ENCODE data around the gene TADA2B. TPM values are rescaled to one million over a fixed set of nuclear protein-coding genes. Genes with fewer than 3 reads are reported as not detected.

The TADA2B gene
- total RNA-seq, 2 donors from 2014 or later, result 15.8 to 16.9 TPM

DNA sequence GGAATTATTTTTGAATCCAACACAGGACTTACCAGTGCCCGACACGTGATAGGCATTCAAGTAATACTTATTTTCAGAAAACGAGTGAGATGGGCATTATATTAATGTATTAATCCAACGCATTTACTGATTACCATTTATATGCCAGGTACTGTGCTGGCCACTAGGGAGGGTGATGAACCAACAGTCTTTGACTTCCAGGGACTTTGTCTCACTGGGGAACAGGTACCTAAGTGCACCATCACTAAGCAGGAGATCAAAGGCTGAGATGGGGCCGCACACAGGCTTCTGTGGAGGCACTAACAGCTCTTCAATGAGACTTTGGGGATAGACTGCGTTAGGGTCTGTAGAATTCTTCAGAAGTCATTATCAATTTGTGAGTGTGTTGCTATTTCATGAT, 5.7 kb upstream of the TADA2B start:
- DNase-seq (ENCODE audit: low spot score) (no peak), ATAC-seq (no peak)
- no peaks in the 10 kb centered on the region for H3K27me3 Mint-ChIP-seq
- no peak overlapping the region for H3K4me3 Mint-ChIP-seq
- H3K4me1 Mint-ChIP-seq (ENCODE audit: low read depth in 2 of 2), result peaks cover 8 to 11% of the 10 kb centered on the region in 2 donors
- H3K36me3 Mint-ChIP-seq, result no peaks in the 10 kb centered on the region
- H3K9me3 Mint-ChIP-seq, result no peaks in the 10 kb centered on the region
- no peak overlapping the region for H3K27ac Mint-ChIP-seq

DNA sequence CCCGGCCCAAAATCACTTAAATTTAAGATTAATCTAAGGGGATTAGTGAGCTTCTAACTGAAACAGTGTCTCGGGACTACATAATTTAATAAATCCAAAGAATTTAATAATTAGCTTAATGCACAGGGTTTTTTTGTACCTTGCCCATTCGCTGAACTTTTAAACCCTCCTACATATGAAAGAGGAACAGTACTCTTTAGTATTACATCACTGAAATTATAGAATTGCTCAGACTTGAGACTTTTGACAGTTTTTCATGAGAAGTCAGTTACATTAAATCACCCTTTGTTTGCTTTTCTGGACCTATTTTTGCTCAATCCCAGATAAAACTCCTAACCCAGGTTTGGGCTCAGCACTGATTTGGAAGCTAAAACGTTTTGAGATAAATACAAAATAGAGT, 2.4 kb upstream of the TADA2B start:
- ATAC-seq (no peak), DNase-seq (ENCODE audit: low spot score) (no peak)
- Mint-ChIP-seq H3K9me3 (no peaks in the 10 kb centered on the region), H3K27me3 (no peaks in the 10 kb centered on the region), H3K36me3 (no peaks in the 10 kb centered on the region), H3K4me1 (ENCODE audit: low read depth in 2 of 2) (peaks cover 24 to 32% of the 10 kb centered on the region in 2 donors), H3K27ac (no peak overlapping the region), H3K4me3 (no peak overlapping the region)

DNA sequence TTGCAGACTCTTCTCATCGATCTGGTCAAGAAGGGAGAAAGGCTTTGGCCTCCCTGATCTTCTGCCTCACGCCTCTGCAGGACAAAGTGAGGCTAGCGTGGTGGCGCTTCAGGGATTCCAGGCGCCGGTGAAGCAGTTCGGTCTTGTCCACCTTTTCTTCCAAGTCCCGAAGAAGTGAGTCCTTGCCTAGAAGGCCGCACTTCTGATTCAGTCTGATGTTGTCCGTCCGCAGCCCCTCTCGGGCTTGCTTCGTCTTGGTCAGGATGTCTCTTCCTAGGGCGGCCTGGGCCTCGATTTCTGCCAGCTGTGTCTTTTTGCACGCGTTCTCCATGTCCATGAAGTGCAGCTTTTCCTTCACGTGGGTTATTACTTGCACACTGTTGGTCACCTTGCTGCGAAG, 1.9 kb upstream of the TADA2B start:
- no peaks in the 10 kb centered on the region for H3K27me3 Mint-ChIP-seq
- H3K9me3 Mint-ChIP-seq, result no peaks in the 10 kb centered on the region
- ATAC-seq (no peak), DNase-seq (ENCODE audit: low spot score) (no peak)
- no peak overlapping the region for H3K4me3 Mint-ChIP-seq
- H3K4me1 Mint-ChIP-seq (ENCODE audit: low read depth in 2 of 2), result peaks cover 25 to 34% of the 10 kb centered on the region in 2 donors
- H3K36me3 Mint-ChIP-seq, result no peaks in the 10 kb centered on the region
- no peak overlapping the region for H3K27ac Mint-ChIP-seq

DNA sequence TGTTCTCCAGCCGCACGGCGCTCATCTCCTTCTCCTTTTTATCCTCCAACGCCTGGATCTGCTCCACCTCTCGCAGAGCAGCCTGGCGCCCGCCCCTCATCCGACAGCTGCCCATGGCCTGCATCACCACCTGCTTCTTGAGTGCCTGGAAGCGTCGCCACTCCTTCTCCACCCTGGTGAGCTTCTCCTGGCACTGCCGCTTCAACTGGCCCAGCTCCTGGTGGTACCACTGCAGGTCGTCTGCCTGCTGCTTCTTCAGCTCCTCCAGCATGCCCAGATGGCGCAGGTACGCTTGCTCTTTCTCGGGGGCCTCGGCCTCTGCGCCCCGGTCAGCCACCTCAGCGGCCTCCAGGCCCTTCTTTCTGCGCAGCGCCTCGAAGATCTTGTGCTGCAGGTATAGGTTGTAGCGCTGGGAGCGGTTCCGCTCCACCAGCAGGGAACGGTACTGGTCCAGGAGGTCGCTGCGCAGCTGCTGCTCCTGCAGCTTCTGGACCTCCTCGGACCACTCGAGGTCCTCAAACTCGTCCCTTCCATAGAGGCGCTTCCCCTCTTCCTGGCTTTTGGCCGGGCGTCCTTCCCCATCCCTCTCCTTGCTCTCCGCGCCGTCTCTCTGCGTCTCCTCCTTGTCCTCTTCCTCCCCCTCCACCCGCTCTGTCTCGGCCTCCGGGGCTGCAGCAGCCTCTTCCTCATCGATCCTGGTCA, 1.2 kb upstream of the TADA2B start:
- Mint-ChIP-seq H3K27me3 (no peaks in the 10 kb centered on the region), H3K4me1 (ENCODE audit: low read depth in 2 of 2) (peaks cover 31 to 42% of the 10 kb centered on the region in 2 donors), H3K4me3 (peak overlapping the region; percentile 84), H3K36me3 (no peaks in the 10 kb centered on the region), H3K9me3 (no peaks in the 10 kb centered on the region), H3K27ac (peak overlapping the region in 1 of 2 donors; percentile 70)
- DNase-seq (ENCODE audit: low spot score) (no peak), ATAC-seq (no peak)

DNA sequence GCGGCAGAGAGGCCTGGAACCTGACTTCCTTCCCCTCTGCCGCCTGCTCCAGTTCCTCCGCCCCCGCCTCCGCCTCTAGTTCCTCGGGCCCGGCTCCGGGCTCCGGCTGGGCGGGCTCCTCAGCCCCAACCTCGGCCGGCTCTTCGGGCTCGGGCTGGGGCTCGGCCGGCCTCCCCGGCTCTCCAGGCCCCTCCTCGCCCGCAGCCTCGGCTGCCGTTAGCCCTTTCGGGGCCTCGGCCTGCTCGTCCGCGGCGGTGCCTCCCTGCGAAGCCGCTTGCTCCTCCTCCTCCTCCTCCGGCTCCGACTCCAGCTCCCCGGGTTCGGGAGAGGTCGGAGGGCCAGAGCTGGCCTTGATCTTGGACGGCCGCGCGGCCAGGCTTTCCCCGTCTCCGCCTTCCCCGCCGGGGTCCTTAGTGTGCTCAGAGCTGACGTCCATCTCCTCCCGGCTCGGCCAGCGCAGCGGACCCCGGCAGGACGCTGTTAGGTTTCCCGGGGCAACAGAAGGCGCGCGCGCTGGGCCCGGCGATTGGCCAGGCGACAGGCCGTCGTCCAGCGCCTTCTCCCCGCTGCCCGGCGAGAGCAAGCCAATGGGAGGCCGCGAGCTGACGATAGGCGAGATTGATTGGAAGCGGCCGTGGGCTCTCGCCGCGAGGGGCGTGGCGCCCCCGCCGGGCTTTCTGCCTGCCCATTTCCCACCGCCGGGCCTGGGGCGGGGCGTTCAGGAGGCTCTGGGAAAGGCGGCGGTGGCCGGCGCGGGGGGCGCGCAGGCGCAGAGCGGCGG, 479 bp upstream of the TADA2B start:
- no peaks in the 10 kb centered on the region for H3K27me3 Mint-ChIP-seq
- H3K36me3 Mint-ChIP-seq, result no peaks in the 10 kb centered on the region
- peaks cover 38 to 47% of the 10 kb centered on the region in 2 donors for H3K4me1 Mint-ChIP-seq (ENCODE audit: low read depth in 2 of 2)
- no peaks in the 10 kb centered on the region for H3K9me3 Mint-ChIP-seq
- DNase-seq (ENCODE audit: low spot score) (peak; percentile 98), ATAC-seq (peak; percentile 95 to 97)
- peak overlapping the region; percentile 70 to 80 for H3K27ac Mint-ChIP-seq
- peak overlapping the region; percentile 84 for H3K4me3 Mint-ChIP-seq

DNA sequence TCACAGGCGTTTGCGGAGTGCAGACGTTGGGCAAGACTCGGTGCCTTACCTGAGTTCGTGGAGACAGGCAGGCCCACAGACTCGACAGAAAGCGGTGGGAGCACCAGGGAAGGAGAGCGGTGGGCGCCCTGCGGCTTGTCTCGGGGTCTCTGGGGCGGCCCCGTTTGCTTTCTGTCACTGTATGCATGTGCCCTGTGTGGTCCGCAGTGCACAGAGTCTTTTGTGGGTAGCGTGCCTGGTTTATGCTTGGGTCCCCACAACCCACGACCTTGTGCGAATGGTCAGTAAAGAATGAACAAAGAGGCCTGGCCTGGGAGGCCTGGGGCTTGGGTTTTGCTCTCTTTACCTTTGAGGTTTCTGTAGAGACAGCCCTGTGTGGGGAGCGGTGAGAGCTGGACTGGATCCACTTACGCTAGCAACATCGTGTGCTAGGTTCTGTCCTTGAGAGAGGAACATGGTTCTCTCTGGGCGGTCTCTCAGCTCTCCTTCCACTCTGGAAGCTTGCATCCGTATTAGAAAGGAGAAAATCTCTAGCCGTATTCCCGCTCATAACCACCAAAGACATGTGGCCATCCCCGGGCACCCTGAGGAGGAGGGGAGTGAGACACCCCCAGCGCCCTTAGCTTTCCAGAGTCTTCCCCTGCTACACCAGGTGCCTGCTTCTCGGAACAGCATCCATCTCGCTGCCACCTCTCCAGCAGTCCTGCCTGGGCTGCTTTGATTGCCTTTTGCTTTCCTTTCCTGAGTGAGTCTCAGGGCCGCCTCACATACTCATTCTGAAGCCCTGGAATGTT, 1.2 kb downstream of the TADA2B start:
- Mint-ChIP-seq H3K9me3 (no peaks in the 10 kb centered on the region), H3K36me3 (no peaks in the 10 kb centered on the region), H3K27me3 (no peaks in the 10 kb centered on the region), H3K4me3 (peak overlapping the region; percentile 88), H3K27ac (peak overlapping the region; percentile 47 to 68), H3K4me1 (ENCODE audit: low read depth in 2 of 2) (peaks cover 43 to 47% of the 10 kb centered on the region in 2 donors)
- ATAC-seq, result no peak
- DNase-seq (ENCODE audit: low spot score), result no peak

DNA sequence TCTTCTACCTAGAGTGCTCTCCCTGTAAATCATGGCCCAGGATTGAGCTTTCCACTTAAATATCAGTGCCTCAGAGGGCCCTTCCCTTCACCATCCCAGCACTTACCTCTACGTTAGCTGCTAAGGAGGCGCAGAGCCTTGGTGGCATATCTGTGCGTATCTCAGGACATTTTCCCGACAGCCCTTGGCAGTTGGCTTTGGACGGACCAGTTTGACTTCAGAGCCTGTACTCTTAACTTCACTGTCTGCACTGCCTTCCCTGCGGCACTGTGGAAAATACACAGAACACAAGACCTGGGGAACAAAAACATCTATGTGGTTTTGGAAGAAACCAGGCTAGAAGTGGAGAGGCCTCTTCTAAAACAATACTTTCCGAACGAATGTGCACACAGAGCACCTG, 2.4 kb downstream of the TADA2B start:
- Mint-ChIP-seq H3K4me1 (ENCODE audit: low read depth in 2 of 2) (peaks cover 46 to 47% of the 10 kb centered on the region in 2 donors), H3K27ac (peak overlapping the region in 1 of 2 donors; percentile 39), H3K9me3 (no peaks in the 10 kb centered on the region), H3K4me3 (peak overlapping the region; percentile 88), H3K27me3 (no peaks in the 10 kb centered on the region), H3K36me3 (no peaks in the 10 kb centered on the region)
- ATAC-seq (no peak), DNase-seq (ENCODE audit: low spot score) (no peak)

DNA sequence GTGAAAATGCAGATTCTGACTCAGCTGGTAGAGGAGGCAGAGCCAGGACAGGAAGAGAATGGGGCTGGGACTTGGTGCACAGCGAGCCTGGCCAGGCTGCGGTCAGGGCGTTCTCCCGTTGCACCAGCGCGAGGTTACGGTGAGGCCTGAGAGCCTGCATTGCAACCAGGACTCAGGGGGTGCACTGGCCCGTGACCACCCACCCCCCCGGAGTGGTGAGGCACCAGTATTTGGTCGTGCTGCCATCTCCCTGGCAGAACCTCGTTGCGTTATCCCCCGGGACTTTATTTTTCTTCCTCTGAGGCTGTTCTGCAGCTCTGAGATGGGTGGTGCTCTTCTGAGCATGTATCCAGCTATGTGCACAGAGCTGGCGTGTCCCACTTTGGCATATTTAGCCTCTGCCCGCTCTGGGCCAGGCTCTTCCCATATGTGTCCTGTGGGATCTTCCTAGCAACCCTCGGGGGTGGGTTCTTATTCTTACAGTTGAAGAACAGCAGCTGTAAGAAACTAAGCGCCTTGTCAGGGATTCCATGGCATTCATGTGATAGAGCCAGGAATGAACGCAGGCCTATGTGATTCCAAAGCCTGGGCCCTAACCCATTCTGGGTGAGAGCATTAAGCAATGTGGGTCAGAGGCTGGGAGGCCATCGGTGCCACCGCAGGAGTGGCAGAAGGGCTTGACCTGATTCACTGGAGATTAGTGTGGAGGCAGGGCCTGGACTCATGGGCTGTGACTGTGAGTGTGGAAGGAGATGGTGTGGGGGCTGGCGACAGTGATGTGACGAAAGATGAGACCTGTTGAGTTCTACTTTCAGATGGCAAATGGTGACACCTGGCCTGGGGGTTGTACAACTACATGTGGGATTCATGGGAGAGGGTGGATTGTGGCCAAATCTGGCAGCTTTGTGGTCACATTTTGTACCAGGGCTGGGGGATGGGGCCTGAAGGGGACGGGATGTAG, 3.1 kb downstream of the TADA2B start:
- Mint-ChIP-seq H3K27ac (peak overlapping the region; percentile 39 to 63), H3K4me3 (peak overlapping the region; percentile 88), H3K36me3 (no peaks in the 10 kb centered on the region), H3K9me3 (no peaks in the 10 kb centered on the region), H3K27me3 (no peaks in the 10 kb centered on the region), H3K4me1 (ENCODE audit: low read depth in 2 of 2) (peaks cover 46 to 47% of the 10 kb centered on the region in 2 donors)
- DNase-seq (ENCODE audit: low spot score), result no peak
- no peak for ATAC-seq

DNA sequence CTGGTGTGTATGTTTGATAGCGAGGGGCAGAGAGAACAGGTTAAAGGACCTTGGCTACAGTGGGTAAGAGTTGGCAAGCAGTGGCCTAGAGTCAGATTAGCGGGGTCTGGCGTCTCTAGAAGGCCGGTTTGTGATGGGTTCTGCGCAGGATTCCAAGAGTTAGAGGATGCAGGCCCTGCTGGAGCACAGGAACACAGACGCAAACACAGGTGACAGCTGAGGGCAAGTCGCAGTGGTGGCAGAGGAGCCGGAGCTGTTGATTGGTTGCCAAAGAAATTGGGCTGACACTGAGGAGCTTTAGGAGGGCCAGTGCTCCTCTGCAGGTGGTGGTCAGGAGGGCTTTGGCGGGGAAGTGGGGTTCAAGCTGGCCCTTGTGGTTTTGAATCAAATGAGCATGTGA, 3.8 kb downstream of the TADA2B start:
- ATAC-seq (no peak), DNase-seq (ENCODE audit: low spot score) (no peak)
- Mint-ChIP-seq H3K4me1 (ENCODE audit: low read depth in 2 of 2) (peaks cover 41 to 42% of the 10 kb centered on the region in 2 donors), H3K27ac (peak overlapping the region in 1 of 2 donors; percentile 63), H3K9me3 (no peaks in the 10 kb centered on the region), H3K27me3 (no peaks in the 10 kb centered on the region), H3K4me3 (no peak overlapping the region), H3K36me3 (no peaks in the 10 kb centered on the region)

DNA sequence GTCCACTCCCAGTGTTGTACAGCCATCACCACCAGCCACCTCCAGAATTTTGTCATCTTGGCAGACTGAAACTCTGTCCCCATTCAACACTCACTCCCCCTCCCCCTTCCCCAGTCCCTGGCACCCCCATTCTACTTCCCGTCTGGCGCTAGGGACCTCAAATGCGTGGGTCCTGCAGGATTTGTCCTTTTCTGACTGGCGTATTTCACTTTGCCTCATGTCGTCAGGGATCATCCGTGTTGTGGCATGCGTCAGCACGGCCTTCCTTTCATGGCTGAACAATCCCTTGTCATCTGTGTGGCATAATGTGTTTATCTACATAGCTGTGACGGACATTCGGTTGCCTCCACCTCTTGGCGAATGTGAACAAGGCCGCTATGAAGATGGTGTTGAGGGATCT, 5.5 kb downstream of the TADA2B start:
- ATAC-seq (no peak), DNase-seq (ENCODE audit: low spot score) (no peak)
- no peak overlapping the region for H3K27ac Mint-ChIP-seq
- H3K9me3 Mint-ChIP-seq, result no peaks in the 10 kb centered on the region
- no peaks in the 10 kb centered on the region for H3K36me3 Mint-ChIP-seq
- no peak overlapping the region for H3K4me3 Mint-ChIP-seq
- peaks cover 36 to 40% of the 10 kb centered on the region in 2 donors for H3K4me1 Mint-ChIP-seq (ENCODE audit: low read depth in 2 of 2)
- H3K27me3 Mint-ChIP-seq, result no peaks in the 10 kb centered on the region

DNA sequence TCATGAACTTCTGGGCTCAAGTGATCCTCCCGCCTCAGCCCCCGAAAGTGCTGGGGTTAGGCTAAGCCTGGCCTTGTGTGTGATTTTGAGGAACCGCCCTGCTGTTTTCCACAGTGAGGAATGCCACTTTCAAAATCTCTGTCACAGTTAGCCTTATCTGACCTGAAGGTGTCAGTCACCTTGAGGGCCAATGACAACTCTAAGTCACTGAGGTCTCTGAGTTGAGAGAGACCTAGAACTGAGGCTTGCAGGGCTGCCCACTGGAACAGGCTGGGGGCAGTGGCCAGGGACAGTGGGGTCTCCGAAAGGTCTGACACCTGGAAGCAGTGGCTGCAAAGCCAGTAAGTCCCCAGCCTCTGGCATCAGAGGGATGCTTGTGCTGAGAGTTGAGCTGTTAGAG, 6.1 kb downstream of the TADA2B start:
- Mint-ChIP-seq H3K9me3 (no peaks in the 10 kb centered on the region), H3K4me3 (no peak overlapping the region), H3K27ac (peak overlapping the region in 1 of 2 donors; percentile 29), H3K4me1 (ENCODE audit: low read depth in 2 of 2) (peaks cover 33 to 44% of the 10 kb centered on the region in 2 donors), H3K36me3 (peaks cover 4% of the 10 kb centered on the region), H3K27me3 (no peaks in the 10 kb centered on the region)
- DNase-seq (ENCODE audit: low spot score), result no peak
- no peak for ATAC-seq

DNA sequence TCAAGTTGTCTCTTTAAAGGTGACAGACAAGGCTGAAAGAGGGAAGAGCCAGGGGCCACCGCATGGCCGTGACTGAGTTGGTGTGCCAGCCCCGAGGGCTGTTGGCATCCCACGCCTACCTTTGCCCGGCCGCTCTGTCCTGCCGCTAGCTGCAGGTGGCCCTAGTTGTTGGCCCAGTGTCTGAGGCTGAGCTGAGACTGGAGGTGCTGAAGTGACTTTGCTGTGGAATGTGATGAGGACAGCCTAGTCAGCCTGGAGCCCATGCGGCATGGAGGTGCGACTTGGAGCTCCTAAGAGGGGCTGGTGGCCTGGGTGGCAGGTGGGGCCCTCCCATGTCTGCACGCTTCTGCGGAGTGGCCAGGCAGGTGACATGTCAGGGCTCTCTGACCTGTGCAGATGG, 6.6 kb downstream of the TADA2B start:
- DNase-seq (ENCODE audit: low spot score), result no peak
- H3K9me3 Mint-ChIP-seq, result no peaks in the 10 kb centered on the region
- H3K27ac Mint-ChIP-seq, result peak overlapping the region in 1 of 2 donors; percentile 29
- no peaks in the 10 kb centered on the region for H3K27me3 Mint-ChIP-seq
- H3K4me3 Mint-ChIP-seq, result no peak overlapping the region
- H3K36me3 Mint-ChIP-seq, result peaks cover 7% of the 10 kb centered on the region
- H3K4me1 Mint-ChIP-seq (ENCODE audit: low read depth in 2 of 2), result peaks cover 30 to 44% of the 10 kb centered on the region in 2 donors
- ATAC-seq, result no peak

Data from natural killer cell treated with Interleukin-12 subunit alpha and Interleukin-12 subunit beta and Interleukin-15 and Interleukin-18, amount 100 ng/mL, for 72 hours (primary cell).